ENCODE data around the gene CDK14. TPM values are rescaled to one million over a fixed set of nuclear protein-coding genes. Genes with fewer than 3 reads are reported as not detected.

The CDK14 gene
- total RNA-seq, 4 donors from 2014 or later: 3.5 to 5.1 (median 3.9) TPM

DNA sequence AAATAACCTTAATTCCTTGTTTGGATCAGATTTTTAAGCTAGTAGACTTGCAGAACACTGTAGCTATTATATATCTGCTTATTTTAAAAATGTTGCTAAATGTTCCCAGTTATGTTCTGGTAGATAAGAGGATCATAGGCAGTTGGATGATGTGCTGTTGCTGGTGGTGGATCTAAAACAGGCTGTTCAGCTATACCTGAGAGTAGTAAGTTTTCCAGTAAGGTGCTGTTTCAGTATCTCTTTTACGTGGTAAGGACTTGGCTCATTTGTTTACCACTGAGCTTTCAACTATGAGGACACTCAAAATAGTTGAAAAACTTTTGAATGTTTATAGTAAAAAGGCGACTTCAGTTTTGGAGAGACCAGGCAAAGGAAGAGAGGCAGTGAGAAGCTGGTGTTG is 180.9 kb downstream of the CDK14 start:
- no peak for TF ChIP-seq POLR2AphosphoS5 (IDR thresholded peaks at IDR 0.05)
- TF ChIP-seq POLR2A (IDR thresholded peaks at IDR 0.05): no peak
- TF ChIP-seq EP300 (IDR thresholded peaks at IDR 0.05): no peak
- no peaks in the 10 kb centered on the region for H3K36me3 ChIP-seq
- H3K27me3 ChIP-seq: no peaks in the 10 kb centered on the region
- DNase-seq (ENCODE audit: low spot score in 2 of 2): no peak
- H3K4me3 ChIP-seq: no peak overlapping the region
- 76% methylated on average over 2 of the region's 2 CpGs for WGBS
- no peaks in the 10 kb centered on the region for H3K4me1 ChIP-seq
- H3K27ac ChIP-seq: no peak overlapping the region
- no peaks in the 10 kb centered on the region for H3K9me3 ChIP-seq

DNA sequence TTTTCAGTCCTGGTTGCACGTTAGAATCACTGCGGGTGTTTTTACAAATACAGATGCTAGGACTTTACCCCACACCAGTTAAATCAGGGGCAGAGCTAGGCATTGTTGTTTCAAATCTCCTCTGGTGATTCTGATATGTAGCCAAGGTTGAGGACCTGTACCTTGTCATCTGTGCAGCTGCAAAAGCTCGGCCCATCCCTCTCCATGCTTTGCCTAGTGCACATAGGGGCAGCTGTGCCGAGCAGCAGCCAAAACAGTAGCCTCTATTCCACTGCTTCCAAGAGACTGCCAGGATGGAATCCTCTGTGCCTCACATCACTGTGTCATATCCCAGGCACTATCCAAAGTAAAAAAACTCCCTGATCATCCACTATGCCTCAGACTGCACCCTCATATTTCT is 181.3 kb downstream of the CDK14 start:
- DNase-seq (ENCODE audit: low spot score in 2 of 2): peak in 1 of 2 donors; percentile 71
- 66% methylated on average over 4 of the region's 4 CpGs for WGBS
- TF ChIP-seq POLR2AphosphoS5 (IDR thresholded peaks at IDR 0.05) (no peak), POLR2A (IDR thresholded peaks at IDR 0.05) (no peak), EP300 (IDR thresholded peaks at IDR 0.05) (no peak)
- TF ChIP-seq, protein P1, sequence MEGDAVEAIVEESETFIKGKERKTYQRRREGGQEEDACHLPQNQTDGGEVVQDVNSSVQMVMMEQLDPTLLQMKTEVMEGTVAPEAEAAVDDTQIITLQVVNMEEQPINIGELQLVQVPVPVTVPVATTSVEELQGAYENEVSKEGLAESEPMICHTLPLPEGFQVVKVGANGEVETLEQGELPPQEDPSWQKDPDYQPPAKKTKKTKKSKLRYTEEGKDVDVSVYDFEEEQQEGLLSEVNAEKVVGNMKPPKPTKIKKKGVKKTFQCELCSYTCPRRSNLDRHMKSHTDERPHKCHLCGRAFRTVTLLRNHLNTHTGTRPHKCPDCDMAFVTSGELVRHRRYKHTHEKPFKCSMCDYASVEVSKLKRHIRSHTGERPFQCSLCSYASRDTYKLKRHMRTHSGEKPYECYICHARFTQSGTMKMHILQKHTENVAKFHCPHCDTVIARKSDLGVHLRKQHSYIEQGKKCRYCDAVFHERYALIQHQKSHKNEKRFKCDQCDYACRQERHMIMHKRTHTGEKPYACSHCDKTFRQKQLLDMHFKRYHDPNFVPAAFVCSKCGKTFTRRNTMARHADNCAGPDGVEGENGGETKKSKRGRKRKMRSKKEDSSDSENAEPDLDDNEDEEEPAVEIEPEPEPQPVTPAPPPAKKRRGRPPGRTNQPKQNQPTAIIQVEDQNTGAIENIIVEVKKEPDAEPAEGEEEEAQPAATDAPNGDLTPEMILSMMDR (IDR thresholded peaks at IDR 0.05): no peak
- Histone ChIP-seq H3K9me3 (no peaks in the 10 kb centered on the region), H3K27me3 (no peaks in the 10 kb centered on the region), H3K4me1 (no peaks in the 10 kb centered on the region), H3K27ac (no peak overlapping the region), H3K4me3 (no peak overlapping the region), H3K36me3 (no peaks in the 10 kb centered on the region)

DNA sequence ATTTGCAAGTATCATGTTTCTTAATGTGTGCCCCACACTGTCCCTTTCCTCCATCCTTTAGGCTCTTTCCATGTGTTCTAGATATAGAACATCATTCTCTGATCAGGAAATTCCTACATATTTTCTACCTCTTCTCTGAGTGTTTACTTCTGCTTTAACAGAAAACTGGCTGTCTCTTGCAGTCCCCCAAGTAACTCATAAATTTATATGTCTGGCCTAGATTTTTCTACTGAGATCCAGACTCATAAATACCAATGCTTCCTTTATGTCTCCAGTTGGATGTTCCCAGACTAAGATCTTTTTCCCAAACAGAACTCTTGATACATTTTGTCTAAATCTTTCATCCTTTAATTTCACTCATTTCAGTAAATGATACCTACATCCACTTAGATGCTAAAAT is 181.8 kb downstream of the CDK14 start:
- DNase-seq (ENCODE audit: low spot score in 2 of 2): no peak
- no peaks in the 10 kb centered on the region for H3K4me1 ChIP-seq

DNA sequence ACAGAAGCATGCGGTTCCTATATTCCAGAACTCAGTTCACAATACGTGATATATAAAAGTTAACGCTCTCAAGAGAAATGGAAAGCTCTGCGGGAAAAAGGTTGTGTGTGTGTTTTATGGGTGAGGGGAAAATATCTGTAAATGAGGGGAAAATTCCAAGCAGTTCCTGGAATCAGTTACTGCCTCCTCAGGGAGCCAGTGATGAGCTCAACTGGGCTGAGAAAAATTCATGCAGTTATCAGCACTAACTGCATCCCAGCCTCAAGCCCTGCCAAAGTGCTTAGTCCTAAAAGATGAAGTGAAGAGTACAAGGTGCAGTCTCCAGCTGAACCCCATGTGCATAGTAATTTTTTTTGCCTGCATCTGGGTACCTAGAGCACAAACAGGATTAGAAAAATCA is 191.9 kb downstream of the CDK14 start:
- no peaks in the 10 kb centered on the region for H3K27me3 ChIP-seq
- WGBS: 67% methylated on average over 4 of the region's 4 CpGs

More for the DNA sequence above, 181.8 kb downstream of the CDK14 start:
- TF ChIP-seq EP300 (IDR thresholded peaks at IDR 0.05) (no peak), POLR2AphosphoS5 (IDR thresholded peaks at IDR 0.05) (no peak), POLR2A (IDR thresholded peaks at IDR 0.05) (no peak)
- TF ChIP-seq, protein P1 (IDR thresholded peaks at IDR 0.05): no peak
- no peaks in the 10 kb centered on the region for H3K36me3 ChIP-seq
- no peaks in the 10 kb centered on the region for H3K9me3 ChIP-seq
- no peak overlapping the region for H3K27ac ChIP-seq
- H3K27me3 ChIP-seq: no peaks in the 10 kb centered on the region
- no peak overlapping the region for H3K4me3 ChIP-seq

DNA sequence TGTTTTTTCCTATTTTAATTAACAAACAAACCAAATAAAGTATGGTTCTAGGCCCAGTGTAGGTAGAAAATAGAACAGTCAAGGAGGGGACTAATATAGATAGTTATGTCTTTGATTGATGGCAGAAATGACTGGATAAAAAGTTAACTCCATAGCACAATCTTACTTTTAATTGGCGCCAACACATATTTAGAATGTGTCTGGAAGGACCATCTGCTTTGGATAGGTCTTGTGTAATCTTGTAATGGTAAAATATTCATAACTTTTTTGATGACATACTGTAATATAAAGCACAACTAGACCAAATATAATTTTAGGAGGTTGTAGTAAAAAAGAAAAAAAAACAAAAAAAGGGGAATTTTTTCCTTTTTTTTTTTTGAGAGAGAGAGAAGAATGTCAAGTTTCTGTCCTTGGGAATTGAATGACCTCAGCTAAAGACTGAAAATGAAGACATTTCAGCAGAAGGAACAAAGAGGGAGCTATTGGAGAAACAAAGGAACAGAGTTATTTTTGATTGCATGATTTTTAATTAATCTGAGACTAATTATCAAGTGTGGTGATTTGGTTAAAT is 193.7 kb downstream of the CDK14 start:
- WGBS: 98% methylated on average over 1 of the region's 1 CpG
- DNase-seq (ENCODE audit: low spot score in 2 of 2): no peak
- Histone ChIP-seq H3K27ac (no peak overlapping the region), H3K9me3 (peaks cover 11% of the 10 kb centered on the region), H3K4me3 (no peak overlapping the region), H3K36me3 (no peaks in the 10 kb centered on the region), H3K4me1 (no peaks in the 10 kb centered on the region), H3K27me3 (no peaks in the 10 kb centered on the region)
- TF ChIP-seq, protein P1 (IDR thresholded peaks at IDR 0.05): no peak
- no peak for TF ChIP-seq POLR2AphosphoS5 (IDR thresholded peaks at IDR 0.05)

More for the DNA sequence above, 191.9 kb downstream of the CDK14 start:
- no peak for DNase-seq (ENCODE audit: low spot score in 2 of 2)
- H3K9me3 ChIP-seq: no peaks in the 10 kb centered on the region
- H3K4me1 ChIP-seq: no peaks in the 10 kb centered on the region
- no peaks in the 10 kb centered on the region for H3K36me3 ChIP-seq
- no peak overlapping the region for H3K4me3 ChIP-seq
- TF ChIP-seq POLR2AphosphoS5 (IDR thresholded peaks at IDR 0.05) (no peak), EP300 (IDR thresholded peaks at IDR 0.05) (no peak), POLR2A (IDR thresholded peaks at IDR 0.05) (no peak)
- TF ChIP-seq, protein P1 (IDR thresholded peaks at IDR 0.05): no peak
- H3K27ac ChIP-seq: no peak overlapping the region

DNA sequence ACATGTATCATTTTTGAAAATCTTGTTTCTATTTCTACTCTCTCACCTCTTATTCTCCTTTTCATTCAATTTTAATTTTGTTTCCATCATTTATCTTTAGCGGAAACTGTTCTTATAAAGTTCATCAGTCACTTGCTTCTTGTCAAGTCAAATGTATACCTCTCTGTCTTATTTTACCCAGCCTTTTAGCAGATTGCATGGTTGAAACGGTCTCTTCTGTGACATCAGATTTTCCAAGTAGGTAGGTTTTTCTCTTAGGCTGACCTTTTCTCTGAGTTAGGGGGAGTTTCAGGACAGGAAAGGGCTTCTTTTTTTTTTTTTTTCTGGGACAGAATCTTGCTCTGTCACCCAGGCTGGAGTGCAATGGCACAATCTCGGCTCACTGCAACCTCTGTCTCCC is 195.5 kb downstream of the CDK14 start:
- H3K27me3 ChIP-seq: no peaks in the 10 kb centered on the region
- WGBS: 63% methylated on average over 3 of the region's 3 CpGs
- no peak for DNase-seq (ENCODE audit: low spot score in 2 of 2)
- no peak overlapping the region for H3K4me3 ChIP-seq
- peaks cover 11% of the 10 kb centered on the region for H3K9me3 ChIP-seq
- no peaks in the 10 kb centered on the region for H3K36me3 ChIP-seq
- no peak overlapping the region for H3K27ac ChIP-seq
- TF ChIP-seq POLR2A (IDR thresholded peaks at IDR 0.05) (no peak), POLR2AphosphoS5 (IDR thresholded peaks at IDR 0.05) (no peak), EP300 (IDR thresholded peaks at IDR 0.05) (no peak)
- TF ChIP-seq, protein P1 (IDR thresholded peaks at IDR 0.05): no peak
- no peaks in the 10 kb centered on the region for H3K4me1 ChIP-seq
